Esophagus (tissue), 2 donors: ENCODE measurements around the gene KLHL40. TPM values are rescaled to one million over a fixed set of nuclear protein-coding genes. Genes with fewer than 3 reads are reported as not detected.

Experiments
- H3K27ac ChIP-seq, 2 donors: one replicate each; pipeline ENCODE4 v1.5.1; 2013; ENCODE audit warnings: low read depth in 2 of 2, mild to moderate bottlenecking in 2 of 2, inconsistent platforms in 1 of 2, low read length in 1 of 2, moderate library complexity in 1 of 2
- H3K27me3 ChIP-seq, 2 donors: one replicate each; pipeline ENCODE4 v1.6.1; 2013; ENCODE audit warnings: low read length in 2 of 2, control low read depth in 1 of 2, mild to moderate bottlenecking in 1 of 2; ENCODE audit not compliant: insufficient read depth in 2 of 2, control insufficient read depth in 1 of 2
- H3K36me3 ChIP-seq, 2 donors: one replicate each; pipeline ENCODE4 v1.6.1; 2013; ENCODE audit warnings: low read length in 1 of 2; ENCODE audit not compliant: control insufficient read depth in 2 of 2, insufficient read depth in 2 of 2
- H3K4me1 ChIP-seq, 2 donors: one replicate each; pipeline ENCODE4 v1.6.1; 2013; ENCODE audit warnings: low read length in 1 of 2; ENCODE audit not compliant: control insufficient read depth in 2 of 2, insufficient read depth in 2 of 2
- H3K4me3 ChIP-seq, 2 donors: one replicate each; pipeline ENCODE4 v1.5.1; 2013; ENCODE audit warnings: low read length in 2 of 2, mild to moderate bottlenecking in 2 of 2, low read depth in 1 of 2, moderate library complexity in 1 of 2
- H3K9me3 ChIP-seq, 2 donors: one replicate each; pipeline ENCODE4 v1.6.1; 2013; ENCODE audit warnings: mild to moderate bottlenecking in 2 of 2, low read depth in 1 of 2, low read length in 1 of 2, moderate library complexity in 1 of 2; ENCODE audit not compliant: control insufficient read depth in 2 of 2, insufficient read depth in 1 of 2
- WGBS, 2 donors: extraction: QIAGEN DNeasy Blood & Tissue Kit; methylation state at CpG; one replicate each; pipeline ENCODE4 v1.1.7; 2013; 5-methylcytosine and 5-hydroxymethylcytosine counted together
- polyA plus RNA-seq, 2 donors: library from polyadenylated mRNA; stranded (reverse); fragments of 200-250 nt; gene quantifications; one replicate each; pipeline ENCODE4 v1.2.3, GENCODE V29; 2013
- donor health status: healthy with polysubstance abuse.
- donor health status: Bipolar disorder and iron deficiency.

KLHL40 gene
- polyA plus RNA-seq, 2 donors, result 0.02 TPM; not detected in 1

- Histone ChIP-seq H3K4me3 (no peak overlapping the region), H3K9me3 (no peaks in the 10 kb centered on the region), H3K36me3 (no peaks in the 10 kb centered on the region), H3K27me3 (no peaks in the 10 kb centered on the region), H3K4me1 (no peaks in the 10 kb centered on the region), H3K27ac (no peak overlapping the region)
- WGBS, 2 donors, result 88% methylated on average over 10 of the region's 10 CpGs
Measured at GRCh38 chr3:42708611-42709151, 23.3 kb downstream of the KLHL40 start.

- Histone ChIP-seq H3K9me3 (no peaks in the 10 kb centered on the region), H3K27ac (no peak overlapping the region), H3K4me3 (no peak overlapping the region), H3K27me3 (no peaks in the 10 kb centered on the region), H3K4me1 (no peaks in the 10 kb centered on the region), H3K36me3 (no peaks in the 10 kb centered on the region)
- 92% methylated on average over 10 of the region's 10 CpGs for WGBS, 2 donors
Measured at GRCh38 chr3:42709621-42710020, 24.3 kb downstream of the KLHL40 start.

GRCh38 chr3:42710323-42711021 lies 25.1 kb downstream of the KLHL40 start:
- Histone ChIP-seq H3K4me3 (no peak overlapping the region), H3K27me3 (no peaks in the 10 kb centered on the region), H3K36me3 (no peaks in the 10 kb centered on the region), H3K4me1 (no peaks in the 10 kb centered on the region), H3K9me3 (no peaks in the 10 kb centered on the region), H3K27ac (no peak overlapping the region)
- 68 to 74% methylated on average over 7 of the region's 7 CpGs for WGBS, 2 donors

GRCh38 chr3:42711491-42712343 lies 26.4 kb downstream of the KLHL40 start:
- WGBS, 2 donors, result 65 to 68% methylated on average over 6 of the region's 6 CpGs
- Histone ChIP-seq H3K9me3 (no peaks in the 10 kb centered on the region), H3K27me3 (no peaks in the 10 kb centered on the region), H3K4me1 (no peaks in the 10 kb centered on the region), H3K27ac (no peak overlapping the region), H3K36me3 (no peaks in the 10 kb centered on the region), H3K4me3 (no peak overlapping the region)

GRCh38 chr3:42712344-42712648 lies 27.0 kb downstream of the KLHL40 start:
- Histone ChIP-seq H3K36me3 (no peaks in the 10 kb centered on the region), H3K9me3 (no peaks in the 10 kb centered on the region)

GRCh38 chr3:42712688-42713372 lies 27.5 kb downstream of the KLHL40 start:
- no peak overlapping the region for H3K4me3 ChIP-seq
- H3K36me3 ChIP-seq, result no peaks in the 10 kb centered on the region
- H3K27me3 ChIP-seq, result no peaks in the 10 kb centered on the region
- no peaks in the 10 kb centered on the region for H3K9me3 ChIP-seq
- no peak overlapping the region for H3K27ac ChIP-seq
- no peaks in the 10 kb centered on the region for H3K4me1 ChIP-seq
- 73 to 79% methylated on average over 5 of the region's 5 CpGs for WGBS, 2 donors

More at GRCh38 chr3:42712344-42712648, 27.0 kb downstream of the KLHL40 start:
- H3K27me3 ChIP-seq, result no peaks in the 10 kb centered on the region
- WGBS, 2 donors, result 89 to 92% methylated on average over 4 of the region's 4 CpGs
- H3K27ac ChIP-seq, result no peak overlapping the region
- H3K4me3 ChIP-seq, result no peak overlapping the region
- no peaks in the 10 kb centered on the region for H3K4me1 ChIP-seq

- WGBS, 2 donors, result 85 to 91% methylated on average over 2 of the region's 2 CpGs
- Histone ChIP-seq H3K36me3 (no peaks in the 10 kb centered on the region), H3K4me3 (no peak overlapping the region)
Measured at GRCh38 chr3:42713747-42714146, 28.4 kb downstream of the KLHL40 start.

GRCh38 chr3:42714171-42714852 lies 29.0 kb downstream of the KLHL40 start:
- Histone ChIP-seq H3K4me3 (no peak overlapping the region), H3K9me3 (no peaks in the 10 kb centered on the region), H3K36me3 (no peaks in the 10 kb centered on the region), H3K4me1 (no peaks in the 10 kb centered on the region), H3K27me3 (no peaks in the 10 kb centered on the region), H3K27ac (no peak overlapping the region)
- 74 to 86% methylated on average over 4 of the region's 4 CpGs for WGBS, 2 donors

More at GRCh38 chr3:42713747-42714146, 28.4 kb downstream of the KLHL40 start:
- H3K27me3 ChIP-seq, result no peaks in the 10 kb centered on the region
- H3K27ac ChIP-seq, result no peak overlapping the region
- no peaks in the 10 kb centered on the region for H3K4me1 ChIP-seq
- H3K9me3 ChIP-seq, result no peaks in the 10 kb centered on the region

- H3K27me3 ChIP-seq, result no peaks in the 10 kb centered on the region
- no peak overlapping the region for H3K4me3 ChIP-seq
- H3K4me1 ChIP-seq, result no peaks in the 10 kb centered on the region
- WGBS, 2 donors, result 87 to 92% methylated on average over 6 of the region's 6 CpGs
- no peaks in the 10 kb centered on the region for H3K36me3 ChIP-seq
- H3K9me3 ChIP-seq, result no peaks in the 10 kb centered on the region
- no peak overlapping the region for H3K27ac ChIP-seq
Measured at GRCh38 chr3:42717306-42717705, 32.0 kb downstream of the KLHL40 start.
